Panc1 (cell line): ENCODE measurements around the gene BCO1. TPM values are rescaled to one million over a fixed set of nuclear protein-coding genes. Genes with fewer than 3 reads are reported as not detected.

Source experiments
- ATAC-seq: fragments of 200-7000 bp; cut with Tn5 transposase; 2 replicates; pipeline ENCODE4 v1.9.1; 2020; ENCODE audit warnings: mild to moderate bottlenecking, moderate library complexity
- BruUV-seq: library from RNA; stranded (reverse); fragments of 400-500 nt; replicated peaks from 2 replicates; lab custom pipeline; 2021; lab: Mats Ljungman, UMichigan
- CTCF ChIA-PET: fragments of 300-600 bp; sonication (Branson Sonifier 250); formaldehyde crosslinking; loops from one replicate; lab custom pipeline; 2022; ENCODE audit warnings: antibody characterized with exemption; lab: Charles Lee
- POLR2A ChIA-PET: fragments of 300-600 bp; sonication (Branson Sonifier 250); formaldehyde crosslinking; loops from one replicate; lab custom pipeline; 2022; ENCODE audit warnings: antibody characterized with exemption; lab: Charles Lee
- DNase-seq: peaks from one replicate; pipeline ENCODE4 v3.0.0-alpha.2; 2010; ENCODE audit warnings: low read depth, low spot score
- H3K27ac ChIP-seq: 2 replicates; pipeline ENCODE4 v1.5.1; 2011; ENCODE audit warnings: mild to moderate bottlenecking, low read length, inconsistent platforms
- H3K27me3 ChIP-seq: fragments of 200-500 bp; sonication (Bioruptor generic); 2 replicates; pipeline ENCODE4 v1.6.0; 2014; ENCODE audit warnings: low read length, inconsistent platforms; ENCODE audit not compliant: control insufficient read depth, insufficient read depth
- H3K36me3 ChIP-seq: fragments of 200-500 bp; sonication (Bioruptor generic); 2 replicates; pipeline ENCODE4 v1.5.1; 2014; ENCODE audit warnings: inconsistent platforms, mild to moderate bottlenecking, low read length, moderate library complexity; ENCODE audit not compliant: control insufficient read depth, insufficient read depth
- H3K4me1 ChIP-seq: 2 replicates; pipeline ENCODE4 v1.5.1; 2011; ENCODE audit warnings: inconsistent platforms, mild to moderate bottlenecking, low read length, moderate library complexity; ENCODE audit not compliant: control insufficient read depth, insufficient read depth
- H3K4me3 ChIP-seq, 2 experiments: 2 replicates each; pipeline ENCODE4 v1.5.1; 2011 to 2012; ENCODE audit warnings: low read depth in 2 of 2, low read length in 2 of 2, mild to moderate bottlenecking in 2 of 2, inconsistent platforms in 1 of 2, moderate library complexity in 1 of 2
- H3K9me3 ChIP-seq: fragments of 200-500 bp; sonication (Bioruptor generic); 2 replicates; pipeline ENCODE4 v1.5.1; 2014; ENCODE audit warnings: low read depth, mild to moderate bottlenecking, inconsistent platforms, low read length, moderate library complexity; ENCODE audit not compliant: control insufficient read depth, insufficient read depth
- CTCF ChIP-seq: fragments of 450-650 bp; IDR thresholded peaks from 2 replicates; pipeline ENCODE4 v1.5.1; 2017; ENCODE audit warnings: mild to moderate bottlenecking
- POLR2AphosphoS5 ChIP-seq: IDR thresholded peaks from 2 replicates; pipeline ENCODE4 v1.6.1; 2012; ENCODE audit warnings: mild to moderate bottlenecking, low read depth, low read length, moderate library complexity
- REST ChIP-seq, 2 experiments: IDR thresholded peaks; 2 replicates each; pipeline ENCODE4 v1.6.1; 2011 to 2012; ENCODE audit warnings: low read depth in 2 of 2, control low read depth in 1 of 2, low read length in 1 of 2, mild to moderate bottlenecking in 1 of 2, moderate library complexity in 1 of 2; ENCODE audit not compliant: insufficient read depth in 1 of 2
- SIN3A ChIP-seq: IDR thresholded peaks from 2 replicates; pipeline ENCODE4 v1.6.1; 2012; ENCODE audit warnings: low read depth, mild to moderate bottlenecking, low read length, moderate library complexity, borderline replicate concordance; ENCODE audit not compliant: insufficient read depth
- TCF7L2 ChIP-seq: IDR thresholded peaks from 2 replicates; pipeline ENCODE4 v1.6.1; 2011; ENCODE audit warnings: mild to moderate bottlenecking, low read depth, low read length, inconsistent platforms
- in situ Hi-C: cut with HindIII; loops from 2 replicates; pipeline ENCODE4 v1.10.0; 2016; ENCODE audit warnings: low sequenced_read_pairs, low pct_unique_long_range_greater_than_20kb
- intact Hi-C: fragments of 100-400 bp; cut with micrococcal nuclease; formaldehyde crosslinking; loops from one replicate; pipeline ENCODE4 v1.10.0; 2022; ENCODE audit not compliant: unreplicated experiment
- total RNA-seq: library from RNA; stranded (reverse); gene quantifications from one replicate; pipeline ENCODE4 v1.2.1, GENCODE V29; 2021; ENCODE audit not compliant: unreplicated experiment

BCO1 gene
- total RNA-seq, 1 experiment from 2014 or later, result not detected

- Histone ChIP-seq H3K9me3 (no peaks in the 10 kb centered on the region), H3K27ac (no peak overlapping the region), H3K36me3 (peaks cover 6% of the 10 kb centered on the region; the same call in 1 of the 2 replicates), H3K4me3 (no peak overlapping the region), H3K27me3 (no peaks in the 10 kb centered on the region), H3K4me1 (no peaks in the 10 kb centered on the region)
- ChIA-PET POLR2A (no interaction called here), CTCF (no interaction called here)
- BruUV-seq, result no TSS peak
- in situ Hi-C loops (no loop called here), intact Hi-C loops (no loop called here)
- ATAC-seq, result no peak
- TF ChIP-seq SIN3A (no peak), CTCF (no peak), TCF7L2 (no peak), POLR2AphosphoS5 (no peak), REST (IDR thresholded peaks at IDR 0.05; ENCODE audit: insufficient read depth in 1 of 2, low read depth in 2 of 2, low read length in 1 of 2) (no peak)
- no peak for DNase-seq
Measured at GRCh38 chr16:81310045-81310644, 71.7 kb downstream of the BCO1 start.

- Histone ChIP-seq H3K4me1 (no peaks in the 10 kb centered on the region), H3K36me3 (peaks cover 6% of the 10 kb centered on the region; the same call in 1 of the 2 replicates), H3K27ac (no peak overlapping the region), H3K9me3 (no peaks in the 10 kb centered on the region), H3K4me3 (no peak overlapping the region), H3K27me3 (no peaks in the 10 kb centered on the region)
- ATAC-seq (no peak), DNase-seq (no peak)
- in situ Hi-C loops (no loop called here), intact Hi-C loops (no loop called here)
- TF ChIP-seq POLR2AphosphoS5 (no peak), SIN3A (no peak), CTCF (no peak), REST (IDR thresholded peaks at IDR 0.05; ENCODE audit: insufficient read depth in 1 of 2, low read depth in 2 of 2, low read length in 1 of 2) (no peak)
- ChIA-PET CTCF (no interaction called here), POLR2A (no interaction called here)
- no TSS peak for BruUV-seq
Measured at GRCh38 chr16:81311762-81312161, 73.3 kb downstream of the BCO1 start.
